Activated CD8-positive, alpha-beta memory T cell treated with anti-CD3 and anti-CD28 coated beads, Interleukin-2, amount 50 U/mL, for 24 hours (primary cell): ENCODE results near the gene PANX1.
"Not testable (repeated sequence)": the region's sequence is repeated elsewhere in the genome, so short reads cannot be mapped to it uniquely, and the experiment has no call there.

ENCODE experiments used
- DNase-seq: peaks from one replicate; pipeline ENCODE4 v3.0.0-alpha.2; 2020; ENCODE audit errors: extremely low read depth

PANX1 gene

GRCh38 chr11:94150056-94150455 lies 21.4 kb downstream of the PANX1 start:
- DNase-seq = no peak

- DNase-seq = no peak
These were observed 22.4 kb downstream of the PANX1 start for GRCh38 chr11:94150704-94151685.

DNA sequence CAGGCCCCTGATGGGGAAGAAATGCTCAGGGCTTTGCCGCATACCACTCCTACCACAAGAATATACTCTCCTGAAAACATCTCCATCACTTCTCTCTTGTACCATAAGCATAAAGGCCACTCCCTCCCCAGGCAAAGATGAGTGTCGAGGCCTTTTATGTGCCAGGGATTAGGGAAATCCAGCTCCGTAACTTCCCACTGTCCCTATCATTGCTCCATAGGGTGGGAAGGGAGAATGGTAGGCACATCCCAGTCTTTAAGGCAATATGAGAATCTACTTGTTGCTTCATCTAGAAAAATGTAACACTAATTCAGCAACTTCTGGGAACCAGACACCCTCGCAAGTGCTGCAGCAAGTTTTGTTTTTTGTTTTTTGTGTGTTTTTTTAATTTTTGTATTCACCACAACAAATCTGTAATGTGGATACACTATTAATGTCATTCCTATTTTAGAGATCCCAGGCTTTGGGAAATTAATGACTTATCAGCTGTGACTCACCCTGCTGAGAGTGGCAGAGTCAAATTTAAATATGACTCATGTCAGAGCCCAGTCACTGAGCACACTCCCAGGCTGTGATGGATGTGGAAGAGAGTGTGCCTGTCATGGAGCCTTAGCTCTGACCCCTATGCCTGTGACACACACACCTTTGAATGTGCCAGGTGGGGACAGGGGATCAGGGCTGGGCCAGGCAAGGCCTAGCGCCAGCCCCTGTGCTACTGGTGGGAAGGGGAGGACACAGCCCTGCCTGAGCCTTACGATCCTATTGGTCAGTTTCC lies 23.4 kb downstream of the PANX1 start:
- no peak for DNase-seq

DNA sequence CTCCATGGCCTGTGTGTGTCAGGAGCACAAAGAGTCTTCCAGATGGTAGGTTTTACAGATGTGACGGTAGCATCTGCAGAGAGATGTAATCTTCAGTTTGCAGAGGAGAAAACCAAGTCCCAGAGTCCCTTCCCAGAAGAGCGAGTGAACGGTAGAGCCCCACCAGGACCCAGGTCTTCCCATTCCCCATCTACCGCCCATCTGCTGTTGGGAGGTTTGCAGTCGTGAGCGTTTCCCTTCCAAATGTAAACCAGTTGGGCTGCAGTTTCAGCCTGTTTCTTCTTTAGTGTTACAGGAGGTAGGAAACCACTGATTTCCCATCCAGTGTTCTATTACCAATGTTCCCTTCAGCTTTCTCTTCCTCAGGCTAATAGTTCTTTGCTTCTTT lies 24.0 kb downstream of the PANX1 start:
- no peak for DNase-seq

- no peak for DNase-seq
These were observed 24.7 kb downstream of the PANX1 start for GRCh38 chr11:94153320-94153719.

DNA sequence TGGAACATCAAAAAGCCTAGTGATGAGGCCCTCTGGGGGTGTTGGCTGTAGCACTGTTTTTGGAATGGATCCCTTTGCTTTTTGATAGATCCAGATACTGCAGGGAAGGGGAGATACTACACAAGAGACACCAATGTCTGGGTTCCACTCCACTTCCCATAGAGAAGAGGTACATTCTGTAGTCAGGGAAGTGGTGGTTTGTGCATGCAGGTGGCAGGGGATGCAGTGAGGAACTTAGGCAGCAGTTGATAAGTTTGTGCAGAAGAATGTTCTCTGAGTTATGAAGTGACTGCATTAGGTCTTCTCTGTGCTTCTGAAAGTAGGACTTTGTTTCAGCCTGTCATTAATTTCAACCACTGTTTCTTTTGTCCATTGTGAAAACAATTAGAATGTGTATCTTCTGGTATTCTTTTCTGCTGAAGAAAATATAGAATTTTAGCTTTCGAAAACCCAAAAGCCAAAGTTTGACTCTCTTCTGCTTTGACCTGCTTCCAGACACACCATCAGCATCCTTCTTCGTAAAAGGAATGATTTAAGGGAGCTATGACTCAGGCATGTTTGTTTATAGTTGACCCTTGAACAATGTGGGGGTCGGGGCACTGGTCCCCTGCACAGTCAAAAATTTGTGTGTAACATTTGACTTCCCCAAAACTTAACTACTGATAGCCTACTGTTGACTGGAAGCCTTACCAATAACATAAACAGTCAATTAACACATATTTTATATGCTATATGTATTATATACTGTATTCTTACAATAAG lies 25.6 kb downstream of the PANX1 start:
- DNase-seq = no peak

DNA sequence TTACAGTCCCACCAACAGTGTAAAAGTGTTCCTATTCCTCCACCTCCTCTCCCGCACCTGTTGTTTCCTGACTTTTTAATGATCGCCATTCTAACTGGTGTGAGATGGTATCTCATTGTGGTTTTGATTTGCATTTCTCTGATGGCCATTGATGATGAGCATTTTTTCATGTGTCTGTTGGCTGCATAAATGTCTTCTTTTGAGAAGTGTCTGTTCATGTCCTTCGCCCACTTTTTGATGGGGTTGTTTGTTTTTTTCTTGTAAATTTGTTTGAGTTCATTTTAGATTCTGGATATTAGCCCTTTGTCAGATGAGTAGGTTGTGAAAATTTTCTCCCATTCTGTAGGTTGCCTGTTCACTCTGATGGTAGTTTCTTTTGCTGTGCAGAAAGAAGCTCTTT lies 28.7 kb downstream of the PANX1 start:
- not testable (repeated sequence) for DNase-seq

DNA sequence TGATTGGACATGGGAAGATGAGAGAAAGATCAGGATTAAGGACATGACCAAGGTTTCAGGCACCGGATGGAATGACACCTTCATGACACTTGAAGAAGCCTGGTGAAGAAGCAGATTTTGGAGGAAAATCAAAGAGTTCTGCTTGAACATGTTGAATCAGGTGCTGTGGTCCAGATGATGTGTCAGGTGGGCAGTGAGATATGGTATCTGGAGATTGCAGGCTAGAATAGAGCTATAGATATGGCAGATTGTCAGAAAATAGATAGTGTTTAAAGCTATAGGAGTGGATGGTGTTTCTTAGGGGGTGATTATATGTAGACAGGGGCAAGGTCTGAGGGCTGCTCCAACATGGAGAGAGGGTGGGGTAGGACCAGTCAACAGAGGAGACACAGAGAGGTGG lies 40.2 kb downstream of the PANX1 start:
- DNase-seq = no peak

- no peak for DNase-seq
These were observed 40.9 kb downstream of the PANX1 start for GRCh38 chr11:94169516-94169915.

- no peak for DNase-seq
These were observed 41.4 kb downstream of the PANX1 start for GRCh38 chr11:94169930-94170545.

GRCh38 chr11:94170953-94171352 lies 42.3 kb downstream of the PANX1 start:
- no peak for DNase-seq

- no peak for DNase-seq
These were observed 43.2 kb downstream of the PANX1 start for GRCh38 chr11:94171693-94172440.

DNA sequence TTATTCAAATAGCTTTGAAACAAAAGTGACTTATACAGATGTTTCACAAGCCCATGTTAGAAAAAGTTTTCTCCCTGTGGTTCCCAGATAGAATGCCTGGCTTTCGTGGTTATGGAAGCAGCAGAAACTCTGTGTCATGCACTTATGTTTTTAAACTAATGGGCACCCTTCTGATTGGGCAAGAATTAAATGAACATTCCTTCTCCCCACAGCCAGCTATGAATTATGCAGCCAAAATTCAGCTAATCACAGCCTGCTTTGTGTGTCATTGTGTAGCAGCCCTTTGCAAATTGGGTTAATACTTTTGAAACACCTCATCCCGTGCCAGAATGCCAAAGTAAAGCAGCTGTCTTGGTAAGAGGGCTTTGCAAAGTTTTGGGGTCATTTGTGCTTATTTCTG lies 46.9 kb downstream of the PANX1 start:
- DNase-seq = no peak

GRCh38 chr11:94178331-94178730 lies 49.7 kb downstream of the PANX1 start:
- no peak for DNase-seq

DNA sequence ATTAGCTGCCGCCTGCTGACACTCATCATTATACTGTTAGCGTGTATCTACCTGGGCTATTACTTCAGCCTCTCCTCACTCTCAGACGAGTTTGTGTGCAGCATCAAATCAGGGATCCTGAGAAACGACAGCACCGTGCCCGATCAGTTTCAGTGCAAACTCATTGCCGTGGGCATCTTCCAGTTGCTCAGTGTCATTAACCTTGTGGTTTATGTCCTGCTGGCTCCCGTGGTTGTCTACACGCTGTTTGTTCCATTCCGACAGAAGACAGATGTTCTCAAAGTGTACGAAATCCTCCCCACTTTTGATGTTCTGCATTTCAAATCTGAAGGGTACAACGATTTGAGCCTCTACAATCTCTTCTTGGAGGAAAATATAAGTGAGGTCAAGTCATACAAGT lies 51.1 kb downstream of the PANX1 start:
- DNase-seq = no peak

DNA sequence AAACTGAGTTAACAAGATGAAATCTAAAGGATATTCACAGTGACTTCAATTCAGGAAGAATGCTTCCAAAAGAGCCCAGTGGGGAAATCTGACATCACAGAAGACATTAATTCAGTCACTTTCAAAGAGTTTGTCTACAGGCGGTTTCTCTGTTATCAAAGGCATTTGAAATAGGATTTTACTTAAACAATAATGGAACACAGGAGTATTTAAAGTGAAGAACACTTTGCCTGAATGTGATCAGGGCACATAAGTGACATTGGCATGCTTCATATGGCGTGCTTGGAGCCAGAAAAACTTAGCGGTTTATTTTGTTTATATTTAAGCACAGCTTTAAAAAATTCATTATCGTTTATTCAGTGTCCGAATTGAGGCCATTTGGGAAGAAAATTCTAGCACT lies 52.9 kb downstream of the PANX1 start:
- no peak for DNase-seq

GRCh38 chr11:94181943-94182342 lies 53.3 kb downstream of the PANX1 start:
- DNase-seq = no peak

DNA sequence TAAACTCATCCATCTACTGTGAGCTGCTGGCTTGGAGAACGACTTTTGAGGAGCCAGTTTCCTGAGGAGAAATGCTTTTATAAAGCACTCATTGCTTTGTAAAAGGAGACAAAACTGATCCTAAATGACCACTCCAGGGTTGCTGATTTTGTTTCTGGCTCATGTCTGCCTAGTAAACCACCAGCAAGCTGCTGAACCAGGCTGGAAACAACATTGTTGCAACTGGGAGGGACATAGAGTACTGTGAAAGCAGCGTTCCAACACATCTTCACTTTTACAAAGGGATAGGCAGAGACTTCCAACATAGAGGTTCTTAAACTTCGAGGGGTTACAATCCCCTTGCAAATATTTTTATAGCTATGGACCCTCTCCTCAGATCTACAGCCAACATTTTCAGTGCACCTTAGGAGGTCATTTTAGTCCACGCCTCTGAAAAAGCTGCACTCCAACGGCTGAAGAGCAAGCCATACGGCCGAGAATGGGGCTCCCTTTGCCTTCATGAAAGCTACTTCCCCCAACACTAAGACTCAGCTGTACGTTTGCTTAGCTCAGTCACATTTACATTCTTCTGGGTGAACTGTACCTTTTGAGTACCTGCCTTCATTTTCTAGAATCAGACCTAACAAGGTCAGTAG lies 54.7 kb downstream of the PANX1 start:
- DNase-seq = no peak

DNA sequence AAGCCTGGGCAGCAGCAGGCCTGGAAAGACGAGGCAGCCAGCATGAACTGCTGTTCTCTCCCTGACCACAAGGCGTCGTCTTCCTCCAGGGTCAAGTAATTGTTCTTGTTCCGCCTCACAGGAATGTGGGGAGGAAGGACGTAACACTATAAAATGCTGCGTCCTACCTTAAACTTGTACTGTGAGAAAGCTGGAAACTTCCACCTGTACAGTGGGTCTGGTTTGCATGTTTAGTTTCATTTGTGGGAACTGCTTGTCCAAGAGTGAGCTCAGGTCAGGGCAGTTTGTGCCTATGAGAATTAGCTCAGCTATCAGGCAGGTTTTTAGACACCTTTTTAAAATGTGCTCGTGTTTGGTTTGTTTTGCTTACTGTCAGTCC lies 55.2 kb downstream of the PANX1 start:
- DNase-seq = no peak

DNA sequence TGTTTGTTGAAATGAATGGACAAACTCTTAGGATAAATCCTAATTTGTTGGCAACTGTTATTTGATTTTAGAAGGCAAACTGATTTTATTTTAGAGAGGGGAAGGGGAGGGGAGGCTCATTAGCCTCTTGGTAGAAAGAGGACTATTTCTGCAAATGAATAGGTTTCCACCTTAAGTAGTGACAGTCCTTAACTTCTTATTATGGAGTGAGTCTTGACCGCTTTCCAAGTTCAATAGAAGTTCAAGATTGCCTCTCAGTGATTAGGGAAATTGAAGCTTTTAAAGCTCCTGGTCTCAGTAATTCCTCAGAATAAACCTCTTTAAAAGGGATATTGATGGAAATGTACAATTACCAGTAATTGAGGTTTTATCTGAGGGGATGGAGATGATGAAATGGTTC lies 55.7 kb downstream of the PANX1 start:
- DNase-seq = no peak

DNA sequence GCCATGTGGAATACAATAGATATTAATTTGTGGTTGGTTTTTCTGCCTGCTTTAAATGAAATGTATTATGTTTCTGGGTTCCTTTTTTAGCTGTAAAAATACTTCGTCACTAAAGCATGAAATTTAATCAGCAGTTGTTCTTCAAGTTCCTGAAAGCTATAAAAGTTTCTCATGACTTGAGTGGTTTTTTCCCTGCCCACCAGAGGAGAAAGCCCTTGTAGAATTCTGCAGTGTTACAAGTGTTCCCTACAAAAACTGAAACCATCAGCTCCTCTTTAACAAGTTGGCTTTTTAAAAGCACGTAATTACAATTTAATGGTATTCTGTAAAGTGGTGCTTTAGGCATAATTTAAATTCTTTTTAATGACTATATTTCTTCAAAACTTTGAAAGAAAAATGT lies 56.2 kb downstream of the PANX1 start:
- DNase-seq = no peak
